Right lobe of liver (tissue), 6 donors: ENCODE results near the gene CORO2B. TPM values are rescaled to one million over a fixed set of nuclear protein-coding genes. Genes with fewer than 3 reads are reported as not detected.

Experiments
- ATAC-seq, 4 donors: fragments of 200-7000 bp; cut with Tn5 transposase; one replicate each; pipeline ENCODE4 v1.9.1; 2020; ENCODE audit warnings: mild to moderate bottlenecking in 4 of 4, moderate library complexity in 4 of 4
- DNase-seq, 3 donors: peaks; one replicate each; pipeline ENCODE4 v3.0.0-alpha.2; 2020
- H3K27ac ChIP-seq, 3 donors: fragments of 200-600 bp; one replicate each; pipeline ENCODE4 v1.8.0; 2022
- H3K27me3 ChIP-seq, 2 donors: fragments of 200-600 bp; one replicate each; pipeline ENCODE4 v1.8.0; 2022
- H3K36me3 ChIP-seq, 4 donors: fragments of 200-600 bp; sonication (generic) in 1 of 4; one replicate each; pipeline versions ENCODE4 v1.5.1 to v1.8.0; 2017 to 2022; ENCODE audit warnings: control low read depth in 1 of 4
- H3K4me1 ChIP-seq, 4 donors: fragments of 200-600 bp; sonication (generic) in 1 of 4; one replicate each; pipeline versions ENCODE4 v1.5.1 to v1.8.0; 2017 to 2022; ENCODE audit warnings: control low read depth in 1 of 4
- H3K4me3 ChIP-seq, 3 donors: fragments of 200-600 bp; one replicate each; pipeline ENCODE4 v1.8.0; 2022
- H3K9me3 ChIP-seq, 4 donors: fragments of 200-600 bp; sonication (generic) in 1 of 4; one replicate each; pipeline versions ENCODE4 v1.5.1 to v1.8.0; 2017 to 2022; ENCODE audit warnings: control low read depth in 1 of 4
- CTCF ChIP-seq, 4 donors: fragments of 200-600 bp in 3 of 4; fragments of 450-650 bp in 1 of 4; IDR thresholded peaks; one replicate each; pipeline versions ENCODE4 v1.5.1 to v1.8.0; 2016 to 2022; ENCODE audit warnings: antibody characterized with exemption in 4 of 4, mild to moderate bottlenecking in 2 of 4
- POLR2A ChIP-seq: fragments of 450-650 bp; IDR thresholded peaks from one replicate; pipeline ENCODE4 v1.6.1; 2017; ENCODE audit warnings: antibody characterized with exemption, mild to moderate bottlenecking
- WGBS: methylation state at CpG from one replicate; pipeline ENCODE4 v1.1.6; 2018; ENCODE audit warnings: low coverage, low lambda C conversion rate; ENCODE audit not compliant: insufficient coverage; ENCODE audit errors: missing lambda C conversion rate; 5-methylcytosine and 5-hydroxymethylcytosine counted together
- intact Hi-C, 2 donors: fragments of 100-400 bp; cut with DNase I; formaldehyde crosslinking; loops; one replicate each; pipeline versions ENCODE4 v1.11.2 to v1.14.1; 2022
- total RNA-seq, 6 experiments: library from RNA; depleted of rRNA in 2 of 6; stranded (reverse); fragments of >200 nt in 2 of 6; fragmentation: NEBNext Ultra II Directional in 3 of 6; extraction: Animal tissue kit (Norgen Biotek cat#: 25700) in 3 of 6; gene quantifications; one replicate each; pipeline versions ENCODE4 v1.1.0 to v1.2.4, GENCODE V29; 2016 to 2023
- donor health status: DM: no; HTN: yes; CAD: no.
- donor health status: DM: no; HTN: no; CAD: no.
- donor health status: DM: no; HTN: no; CAD: no.
- donor health status: DM: no; HTN: yes; CAD: no.
- donor health status: DM: no; HTN: yes; CAD: no.

Gene CORO2B
- total RNA-seq, 6 experiments from 2014 or later: 0.18 to 0.68 (median 0.41) TPM

DNA sequence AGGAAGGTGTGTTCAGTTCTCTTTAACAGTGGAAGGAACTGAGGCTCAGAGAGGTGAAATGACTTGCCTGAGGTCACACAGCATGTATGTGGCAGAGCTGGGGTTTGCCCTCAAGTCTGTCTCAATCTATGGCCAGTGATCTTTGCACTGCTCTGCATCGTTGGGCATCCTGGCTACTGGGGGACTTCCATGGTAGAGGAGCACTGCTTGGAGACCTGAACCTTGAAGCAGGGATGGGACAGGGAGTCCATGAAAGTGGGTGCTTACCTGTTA is 2.0 kb downstream of the CORO2B start:
- no peak overlapping the region for H3K27ac ChIP-seq
- no peaks in the 10 kb centered on the region for H3K36me3 ChIP-seq
- DNase-seq (no peak), ATAC-seq (no peak)
- peaks cover 0 to 9% (median 0%) of the 10 kb centered on the region in 4 donors for H3K4me1 ChIP-seq
- intact Hi-C loops: loop anchor here (10.0 kb wide), 2 partner anchors 64 to 94 kb away; no protein-coding TSS in a partner anchor
- no CpG with 5 or more reads among the region's 1 CpG for WGBS
- H3K27me3 ChIP-seq: peaks cover 0 to 11% of the 10 kb centered on the region in 2 donors
- no peaks in the 10 kb centered on the region for H3K9me3 ChIP-seq
- H3K4me3 ChIP-seq: no peak overlapping the region
- TF ChIP-seq POLR2A (no peak), CTCF (IDR thresholded peaks at IDR 0.05) (no peak)

DNA sequence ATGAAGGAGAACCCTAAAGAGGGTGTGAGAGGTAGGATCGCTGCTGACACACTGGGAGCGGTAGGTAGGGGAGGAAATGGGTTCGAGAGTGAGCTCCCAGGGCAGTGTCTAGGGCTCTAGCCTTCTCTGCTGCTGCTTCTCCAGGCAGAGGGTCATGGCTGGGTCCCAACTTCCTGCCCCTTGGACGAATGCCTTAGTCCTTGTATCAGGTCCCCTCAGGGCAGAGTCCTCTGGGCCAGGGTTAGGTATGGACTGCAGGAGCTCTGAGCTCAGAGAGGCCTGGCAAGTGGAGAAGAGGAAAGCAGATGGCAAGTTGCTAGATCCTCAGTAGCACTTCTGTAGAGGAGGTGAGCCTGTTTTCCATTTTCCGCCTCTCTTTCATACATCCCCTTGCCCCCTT is 2.9 kb downstream of the CORO2B start:
- peak in 1 of 4 donors; percentile 18 for ATAC-seq
- H3K9me3 ChIP-seq: no peaks in the 10 kb centered on the region
- no peak for DNase-seq
- H3K4me3 ChIP-seq: no peak overlapping the region
- no peaks in the 10 kb centered on the region for H3K36me3 ChIP-seq
- H3K27ac ChIP-seq: no peak overlapping the region
- H3K27me3 ChIP-seq: peaks cover 0 to 11% of the 10 kb centered on the region in 2 donors
- TF ChIP-seq POLR2A (no peak), CTCF (IDR thresholded peaks at IDR 0.05) (no peak)
- intact Hi-C loops: loop anchor here (10.0 kb wide), 2 partner anchors 63 to 93 kb away; no protein-coding TSS in a partner anchor
- WGBS: 60% methylated on average over 5 of the region's 5 CpGs
- H3K4me1 ChIP-seq: peaks cover 0 to 9% (median 0%) of the 10 kb centered on the region in 4 donors

GRCh38 chr15:68582236-68582635 is 3.4 kb downstream of the CORO2B start:
- TF ChIP-seq POLR2A: no peak
- TF ChIP-seq CTCF (IDR thresholded peaks at IDR 0.05): no peak
- 64% methylated on average over 4 of the region's 4 CpGs for WGBS
- intact Hi-C loops: loop anchor here (10.0 kb wide), 2 partner anchors 63 to 93 kb away; no protein-coding TSS in a partner anchor
- Histone ChIP-seq H3K9me3 (no peaks in the 10 kb centered on the region), H3K4me1 (peaks cover 0 to 9% (median 0%) of the 10 kb centered on the region in 4 donors), H3K36me3 (no peaks in the 10 kb centered on the region), H3K27me3 (peaks cover 0 to 11% of the 10 kb centered on the region in 2 donors), H3K4me3 (no peak overlapping the region), H3K27ac (no peak overlapping the region)
- no peak for DNase-seq
- no peak for ATAC-seq

GRCh38 chr15:68582864-68583263 is 4.1 kb downstream of the CORO2B start:
- intact Hi-C loops: loop anchor here (10.0 kb wide), 2 partner anchors 62 to 92 kb away; no protein-coding TSS in a partner anchor

More at GRCh38 chr15:68582864-68583263, 4.1 kb downstream of the CORO2B start:
- Histone ChIP-seq H3K4me1 (peaks cover 0 to 6% (median 0%) of the 10 kb centered on the region in 4 donors), H3K4me3 (no peak overlapping the region), H3K9me3 (no peaks in the 10 kb centered on the region), H3K36me3 (no peaks in the 10 kb centered on the region), H3K27ac (no peak overlapping the region), H3K27me3 (peaks cover 0 to 9% of the 10 kb centered on the region in 2 donors)
- no peak for TF ChIP-seq POLR2A
- no peak for TF ChIP-seq CTCF (IDR thresholded peaks at IDR 0.05)
- WGBS: no CpG with 5 or more reads among the region's 3 CpGs
- DNase-seq (peak in 1 of 3 donors; percentile 16), ATAC-seq (no peak)
